Measurements from ENCODE around the gene BRSK1. TPM values are rescaled to one million over a fixed set of nuclear protein-coding genes. Genes with fewer than 3 reads are reported as not detected.

BRSK1 gene
- total RNA-seq, 1 donor, result 3.5 TPM

DNA sequence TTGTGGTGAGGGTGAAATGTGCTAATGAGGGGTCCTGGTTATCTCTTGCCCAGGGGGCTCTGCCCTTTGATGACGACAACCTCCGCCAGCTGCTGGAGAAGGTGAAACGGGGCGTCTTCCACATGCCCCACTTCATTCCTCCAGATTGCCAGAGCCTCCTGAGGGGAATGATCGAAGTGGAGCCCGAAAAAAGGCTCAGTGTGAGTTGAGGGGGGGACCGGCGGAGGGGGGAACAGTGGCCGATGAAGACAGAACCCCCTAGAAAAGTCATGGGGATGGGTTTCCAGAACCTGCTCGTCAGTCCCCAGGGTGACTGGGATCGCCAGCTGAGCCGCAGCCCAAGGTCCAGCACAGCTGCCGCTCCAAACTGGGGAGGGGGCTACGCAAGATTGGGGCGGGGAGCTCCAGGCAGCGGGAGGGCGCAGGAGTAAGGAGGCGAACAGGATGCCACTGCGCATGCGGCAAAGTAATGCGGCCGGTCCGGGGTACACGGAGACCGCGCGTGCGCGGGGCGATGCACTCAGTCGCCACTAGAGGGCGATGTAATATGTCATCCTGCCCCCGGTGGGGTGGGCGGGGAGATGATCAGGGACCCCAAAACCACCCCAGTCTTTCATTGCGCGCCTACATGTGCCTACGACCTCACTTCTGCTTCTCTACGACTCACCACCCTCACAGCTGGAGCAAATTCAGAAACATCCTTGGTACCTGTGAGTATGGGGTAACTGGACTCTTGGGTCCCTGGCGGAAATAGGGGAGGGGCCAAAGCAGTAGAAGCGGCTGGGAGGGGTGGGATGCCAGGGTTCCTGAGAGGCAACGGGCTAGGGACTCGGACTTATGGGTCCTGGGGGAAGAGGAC lies 17.9 kb downstream of the BRSK1 start:
- peak; percentile 89 to 93 (median 89) for DNase-seq (ENCODE audit: low read depth in 2 of 3, low spot score in 2 of 3)

DNA sequence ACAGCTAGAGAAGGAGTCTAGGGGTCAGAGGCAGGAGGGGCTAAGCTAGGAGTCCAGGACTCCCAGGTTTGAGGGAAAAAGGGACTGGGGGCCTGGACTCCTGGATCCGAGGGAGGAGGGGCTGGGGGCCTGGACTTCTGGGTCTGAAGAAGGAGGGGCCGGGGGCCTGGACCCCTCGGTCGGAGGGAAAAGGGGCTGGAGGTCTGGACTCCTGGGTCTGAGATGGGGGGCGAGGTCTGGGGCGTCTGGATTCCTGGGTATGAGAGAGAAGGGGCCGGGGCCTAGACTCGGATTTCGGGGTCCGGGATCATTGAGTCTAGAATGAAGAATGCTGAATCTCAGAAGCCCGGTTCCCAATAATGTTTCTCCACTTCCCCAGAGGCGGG lies 18.5 kb downstream of the BRSK1 start:
- no peak for DNase-seq (ENCODE audit: low read depth in 2 of 3, low spot score in 2 of 3)

DNA sequence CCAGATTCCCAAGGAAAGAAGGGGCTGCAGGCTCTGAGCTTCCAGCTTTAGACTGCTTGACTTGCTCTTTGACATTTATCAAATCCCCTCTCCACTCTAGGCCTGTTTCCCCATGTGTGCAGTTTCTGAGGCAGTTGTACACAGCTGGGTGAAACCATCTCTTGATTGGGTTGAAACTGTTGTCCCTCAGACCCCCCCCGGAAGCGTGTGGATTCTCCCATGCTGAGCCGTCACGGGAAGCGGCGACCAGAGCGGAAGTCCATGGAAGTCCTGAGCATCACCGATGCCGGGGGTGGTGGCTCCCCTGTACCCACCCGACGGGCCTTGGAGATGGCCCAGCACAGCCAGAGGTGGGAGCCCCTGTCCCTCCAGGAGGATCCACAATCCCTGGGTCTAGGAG lies 19.7 kb downstream of the BRSK1 start:
- DNase-seq (ENCODE audit: low read depth in 2 of 3, low spot score in 2 of 3), result no peak

DNA sequence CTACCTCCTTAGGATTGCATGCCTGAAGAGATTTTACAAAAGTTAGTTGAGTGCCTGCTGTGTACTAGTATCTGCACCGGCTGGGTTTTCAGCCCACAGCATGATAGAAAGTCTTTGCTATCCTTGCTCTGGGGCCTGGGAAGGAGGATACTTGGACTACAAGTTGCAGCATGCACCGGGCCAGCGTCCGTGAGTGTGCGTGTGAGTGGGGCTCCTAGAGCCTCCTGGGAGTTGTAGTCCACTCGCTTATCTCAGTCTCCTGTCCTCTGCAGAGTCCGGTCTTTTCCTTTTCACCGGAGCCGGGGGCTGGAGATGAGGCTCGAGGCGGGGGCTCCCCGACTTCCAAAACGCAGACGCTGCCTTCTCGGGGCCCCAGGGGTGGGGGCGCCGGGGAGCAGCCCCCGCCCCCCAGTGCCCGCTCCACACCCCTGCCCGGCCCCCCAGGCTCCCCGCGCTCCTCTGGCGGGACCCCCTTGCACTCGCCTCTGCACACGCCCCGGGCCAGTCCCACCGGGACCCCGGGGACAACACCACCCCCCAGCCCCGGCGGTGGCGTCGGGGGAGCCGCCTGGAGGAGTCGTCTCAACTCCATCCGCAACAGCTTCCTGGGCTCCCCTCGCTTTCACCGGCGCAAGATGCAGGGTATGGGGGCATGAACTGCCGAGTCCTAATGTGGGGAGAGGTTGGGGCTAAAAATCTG lies 20.6 kb downstream of the BRSK1 start:
- DNase-seq (ENCODE audit: low read depth in 2 of 3, low spot score in 2 of 3), result no peak

DNA sequence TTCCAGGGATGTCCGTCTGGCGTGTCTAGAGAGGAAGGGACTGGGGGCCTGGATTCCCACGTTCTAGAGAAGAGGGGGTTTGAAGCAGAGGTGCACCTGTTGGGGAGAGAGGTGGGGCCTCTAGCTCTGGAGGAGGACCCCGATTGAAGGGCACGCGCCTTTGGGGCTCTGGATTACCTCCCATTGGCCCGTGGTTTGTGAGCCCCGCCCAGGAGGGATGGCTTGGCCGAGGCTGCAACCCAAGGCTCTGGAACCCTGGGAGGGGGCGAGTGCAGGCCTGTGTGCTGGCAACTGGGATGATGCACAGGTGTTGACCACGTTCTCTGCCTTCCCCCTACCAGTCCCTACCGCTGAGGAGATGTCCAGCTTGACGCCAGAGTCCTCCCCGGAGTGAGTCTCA lies 21.2 kb downstream of the BRSK1 start:
- DNase-seq (ENCODE audit: low read depth in 2 of 3, low spot score in 2 of 3), result no peak

DNA sequence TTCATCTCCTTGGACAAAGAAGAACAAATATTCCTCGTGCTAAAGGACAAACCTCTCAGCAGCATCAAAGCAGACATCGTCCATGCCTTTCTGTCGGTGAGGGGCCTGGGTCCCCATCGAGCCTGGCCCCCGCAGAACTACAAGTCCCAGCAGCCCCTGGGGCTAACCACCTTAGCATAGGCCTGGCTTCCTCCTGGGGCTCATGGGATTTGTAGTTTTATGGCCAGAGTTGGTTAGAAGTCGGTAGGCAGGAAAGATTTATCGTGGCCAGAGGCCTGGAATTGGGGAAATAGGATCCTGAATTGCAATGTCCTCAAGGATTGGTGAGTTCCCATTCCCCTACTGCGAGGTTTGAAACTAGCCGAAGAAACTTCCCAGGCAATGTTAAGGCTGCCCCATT lies 21.7 kb downstream of the BRSK1 start:
- DNase-seq (ENCODE audit: low read depth in 2 of 3, low spot score in 2 of 3), result peak in 2 of 3 donors; percentile 43 to 70

DNA sequence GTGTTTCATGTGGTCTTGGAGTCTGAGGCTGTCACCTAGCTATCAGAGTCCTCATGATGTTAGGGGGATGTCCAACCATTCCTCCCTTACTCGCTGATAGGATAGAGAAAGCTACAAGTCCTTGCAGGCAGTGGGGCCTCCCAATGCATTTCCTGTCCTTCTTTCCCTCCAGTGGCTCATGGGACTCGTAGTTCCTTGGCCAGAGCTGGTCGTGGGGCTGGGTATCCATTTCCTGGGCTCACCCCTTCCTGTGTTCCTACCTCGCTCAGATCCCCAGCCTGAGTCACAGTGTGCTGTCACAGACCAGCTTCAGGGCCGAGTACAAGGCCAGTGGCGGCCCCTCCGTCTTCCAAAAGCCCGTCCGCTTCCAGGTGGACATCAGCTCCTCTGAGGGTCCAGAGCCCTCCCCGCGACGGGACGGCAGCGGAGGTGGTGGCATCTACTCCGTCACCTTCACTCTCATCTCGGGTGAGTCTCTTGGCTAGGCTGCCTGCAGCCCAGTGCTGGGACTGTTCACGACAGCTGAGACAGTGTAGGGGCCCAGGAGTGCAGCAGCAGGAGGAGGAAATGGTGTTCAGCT lies 22.3 kb downstream of the BRSK1 start:
- no peak for DNase-seq (ENCODE audit: low read depth in 2 of 3, low spot score in 2 of 3)

DNA sequence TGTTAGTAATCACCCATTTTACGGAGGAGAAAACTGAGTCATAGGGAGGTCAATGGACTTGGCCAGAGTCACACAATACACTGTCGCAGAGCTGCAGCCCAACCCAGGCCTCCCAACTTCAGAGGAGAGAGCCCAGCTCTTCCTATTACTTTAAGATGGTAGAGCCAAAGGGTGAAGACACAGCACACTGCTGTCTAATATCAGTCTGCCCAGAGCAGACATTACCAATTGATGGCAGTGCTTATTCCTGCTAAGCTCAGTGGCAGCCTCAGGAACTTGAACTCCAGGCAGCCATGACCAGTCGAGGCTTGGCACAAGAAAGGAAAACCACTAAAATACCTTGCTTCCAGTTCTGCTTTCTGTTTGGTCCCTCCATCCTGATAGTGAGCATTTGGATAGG lies 22.9 kb downstream of the BRSK1 start:
- no peak for DNase-seq (ENCODE audit: low read depth in 2 of 3, low spot score in 2 of 3)

DNA sequence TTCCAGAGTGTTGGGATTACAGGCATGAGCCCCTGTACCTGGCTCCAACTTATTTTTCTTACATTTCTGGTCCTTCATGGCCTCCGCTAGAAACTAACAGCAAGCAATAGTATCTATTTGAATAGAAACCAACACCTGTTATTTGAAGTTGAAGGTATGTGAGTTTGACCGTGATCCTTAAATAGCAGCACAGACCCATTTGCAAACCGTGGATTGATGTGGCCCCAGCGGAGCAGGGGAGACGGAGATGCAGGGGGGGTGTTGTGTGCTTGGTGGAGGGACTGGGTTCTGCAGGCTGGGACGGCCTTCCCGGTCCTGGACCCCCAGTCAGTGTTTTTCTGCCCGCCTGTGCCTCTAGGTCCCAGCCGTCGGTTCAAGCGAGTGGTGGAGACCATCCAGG lies 24.5 kb downstream of the BRSK1 start:
- no peak for DNase-seq (ENCODE audit: low read depth in 2 of 3, low spot score in 2 of 3)

DNA sequence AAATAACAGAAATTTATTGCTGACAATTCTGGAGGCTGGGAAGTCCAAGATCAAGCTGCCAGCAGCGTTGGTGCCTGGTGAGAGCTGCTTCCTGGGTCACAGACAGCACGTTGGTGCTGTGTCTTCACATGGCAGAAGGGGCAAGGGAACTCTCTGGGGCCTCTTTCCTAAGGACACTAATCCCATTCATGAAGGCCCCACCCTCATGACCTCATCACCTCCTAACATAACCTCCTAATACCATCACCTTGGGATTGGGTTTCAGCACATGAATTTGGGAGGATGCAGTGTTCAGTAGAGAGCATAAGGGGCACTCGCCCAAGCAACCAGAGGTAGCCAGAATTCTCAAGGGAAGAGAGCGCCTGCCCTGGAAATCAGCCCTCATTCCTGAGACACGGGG lies 25.7 kb downstream of the BRSK1 start:
- no peak for DNase-seq (ENCODE audit: low read depth in 2 of 3, low spot score in 2 of 3)

DNA sequence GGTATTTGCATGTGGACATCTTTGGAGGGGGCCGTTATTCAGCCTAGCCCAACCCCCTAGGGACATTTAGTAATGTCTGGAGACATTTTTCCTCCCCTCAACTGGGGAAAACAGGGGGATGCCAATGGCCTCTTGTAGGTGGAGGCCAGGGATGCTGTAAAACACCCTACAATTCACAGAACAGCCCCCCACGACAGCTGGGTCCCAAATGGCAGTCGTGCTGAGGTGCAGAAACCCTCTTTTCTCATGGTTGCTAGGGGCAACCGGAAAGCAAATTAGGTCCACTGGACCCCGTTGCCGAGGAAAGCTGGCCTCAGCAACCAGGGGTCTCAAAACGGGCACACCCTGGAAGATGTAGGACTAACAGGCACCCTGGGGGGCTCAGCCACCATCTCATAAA lies 26.7 kb downstream of the BRSK1 start:
- no peak for DNase-seq (ENCODE audit: low read depth in 2 of 3, low spot score in 2 of 3)

DNA sequence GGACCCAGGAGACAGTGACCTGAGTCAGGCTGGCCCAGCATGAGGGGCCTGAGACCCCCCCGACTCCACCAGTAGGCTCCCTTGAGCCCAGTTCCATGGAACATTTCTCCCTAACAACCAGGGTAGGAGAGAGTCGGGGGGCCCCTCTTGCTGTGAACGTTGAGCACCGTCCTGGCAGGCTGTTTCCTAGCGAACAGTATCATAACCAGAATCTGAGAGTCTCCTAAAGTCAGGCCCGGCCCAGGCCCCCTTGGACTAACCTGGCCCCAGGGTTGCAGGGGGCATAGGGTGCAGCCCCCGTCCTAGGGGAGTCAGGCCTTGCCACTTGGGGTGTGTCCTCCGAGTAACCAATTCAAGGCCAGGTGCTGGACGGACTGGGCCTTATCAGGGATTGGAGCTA lies 27.6 kb downstream of the BRSK1 start:
- DNase-seq (ENCODE audit: low read depth in 2 of 3, low spot score in 2 of 3), result no peak

DNA sequence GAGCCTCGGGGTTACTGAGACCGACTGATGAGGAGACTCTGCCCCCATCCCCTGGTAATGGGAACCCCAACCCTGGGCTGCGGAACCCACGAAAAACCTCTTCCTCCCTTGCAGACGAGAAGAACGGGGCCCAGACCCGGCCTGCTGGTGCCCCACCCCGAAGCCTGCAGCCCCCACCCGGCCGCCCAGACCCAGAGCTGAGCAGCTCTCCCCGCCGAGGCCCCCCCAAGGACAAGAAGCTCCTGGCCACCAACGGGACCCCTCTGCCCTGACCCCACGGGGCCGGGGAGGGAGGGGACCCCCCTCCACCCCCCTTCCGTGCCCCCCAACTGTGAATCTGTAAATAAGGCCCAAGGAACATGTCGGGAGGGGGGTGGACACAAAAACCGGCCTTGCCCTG lies 28.0 kb downstream of the BRSK1 start:
- no peak for DNase-seq (ENCODE audit: low read depth in 2 of 3, low spot score in 2 of 3)

DNA sequence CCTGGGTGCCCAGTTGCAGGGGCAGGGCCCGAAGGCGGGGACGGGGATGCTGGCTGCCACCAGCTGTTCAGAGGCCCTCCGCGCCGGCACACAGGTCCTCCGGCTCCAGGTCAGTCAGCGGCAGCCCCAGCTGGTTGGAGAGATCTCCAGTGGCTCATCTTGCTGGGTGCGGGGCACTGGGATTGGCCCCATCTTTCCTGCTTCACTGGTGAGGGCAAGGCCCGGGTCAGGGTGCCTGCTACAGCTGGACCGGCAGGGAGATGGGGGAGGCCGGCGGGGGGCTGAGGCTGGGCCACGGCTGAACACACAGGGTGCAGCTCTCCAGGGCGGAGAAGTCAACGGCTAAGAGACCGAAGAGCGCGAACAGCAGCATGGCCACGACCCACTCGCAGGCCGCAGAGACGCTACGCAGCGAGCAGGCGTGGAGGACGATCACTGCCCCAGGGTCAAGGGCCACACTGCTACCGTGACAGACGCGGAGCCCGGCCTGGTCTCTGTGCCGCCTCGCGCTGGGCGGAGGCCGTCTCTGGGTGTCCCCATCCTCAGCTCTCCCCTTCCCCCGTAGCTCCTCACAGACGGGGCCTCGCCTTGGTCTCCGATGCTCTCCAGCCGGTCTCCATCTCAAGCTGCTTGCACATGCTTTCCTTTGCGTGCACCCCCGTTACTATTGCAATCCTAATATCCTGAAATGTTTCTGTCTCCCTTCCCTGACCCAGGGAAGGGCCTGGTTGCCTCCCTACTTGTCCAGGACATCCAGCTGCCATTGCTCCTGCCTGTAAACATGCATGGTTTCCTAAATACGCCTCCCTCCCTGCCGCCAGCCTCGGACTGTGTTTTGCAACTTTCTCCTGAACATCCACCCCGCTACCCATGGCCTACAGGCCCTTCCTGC lies 29.1 kb downstream of the BRSK1 start:
- no peak for DNase-seq (ENCODE audit: low read depth in 2 of 3, low spot score in 2 of 3)

DNA sequence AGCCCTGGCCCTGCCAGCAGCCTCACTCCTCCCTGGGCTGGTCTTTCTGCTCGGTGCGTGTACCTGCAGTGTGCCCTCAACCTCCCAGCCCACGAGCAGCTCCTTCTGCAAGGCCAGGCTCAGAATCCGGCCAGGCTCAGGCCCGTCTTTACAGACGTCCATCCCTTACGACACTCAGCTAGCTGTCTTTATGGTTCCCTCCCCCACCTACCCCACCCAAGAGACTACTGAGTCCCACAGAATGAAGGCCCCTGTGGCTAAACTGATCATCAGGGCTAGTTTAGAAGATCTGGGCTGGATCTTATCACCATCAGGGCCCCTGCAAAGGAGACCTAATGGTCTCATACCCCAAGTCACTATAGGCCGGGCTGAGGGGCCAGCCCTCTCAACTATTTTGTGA lies 30.6 kb downstream of the BRSK1 start:
- DNase-seq (ENCODE audit: low read depth in 2 of 3, low spot score in 2 of 3), result no peak

DNA sequence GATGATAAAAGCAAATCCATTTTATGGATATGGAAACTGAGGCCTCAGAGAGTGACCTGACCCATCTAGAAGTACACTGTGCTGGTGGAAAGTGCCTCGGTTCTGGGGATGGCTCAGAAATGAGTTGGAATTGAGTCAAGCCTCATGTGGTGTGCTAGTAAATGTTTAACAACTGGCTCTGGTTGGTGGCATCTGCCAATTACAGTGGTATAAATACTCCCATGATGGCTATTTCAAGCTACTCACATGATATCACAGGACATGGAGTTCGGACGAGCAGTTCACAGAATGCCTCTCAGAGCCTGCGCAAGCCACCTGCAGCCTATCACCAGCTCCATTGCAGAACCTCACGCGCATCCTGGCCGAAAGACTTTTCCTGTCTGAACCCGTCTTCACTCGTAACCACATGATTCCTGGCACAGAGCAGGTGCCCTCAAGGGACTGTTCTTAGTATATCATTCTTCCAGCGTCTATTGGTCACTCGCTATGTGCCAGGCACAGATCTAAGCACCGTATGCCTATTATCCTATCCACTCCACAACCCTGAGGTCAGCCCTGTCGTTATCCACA lies 32.2 kb downstream of the BRSK1 start:
- DNase-seq (ENCODE audit: low read depth in 2 of 3, low spot score in 2 of 3), result no peak

DNA sequence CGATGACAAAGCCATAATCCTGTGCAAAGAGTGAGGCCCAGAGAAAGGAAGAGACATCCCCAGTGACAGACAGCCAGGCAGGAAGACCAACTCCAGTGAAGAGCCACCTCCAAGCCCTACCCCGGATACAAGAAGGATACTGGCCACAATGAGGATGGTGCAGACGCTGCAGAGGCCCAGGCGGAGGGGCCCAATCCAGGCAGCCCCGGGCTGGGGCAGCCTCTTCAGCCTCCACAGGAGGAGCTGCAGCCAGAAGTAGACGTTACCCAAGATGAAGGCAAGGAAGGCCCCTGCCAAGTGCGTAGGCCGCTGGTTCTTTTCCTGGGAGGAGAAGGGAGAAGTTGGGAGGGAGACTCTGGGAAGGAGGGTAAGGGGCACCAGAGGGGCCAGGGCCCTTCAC lies 32.8 kb downstream of the BRSK1 start:
- no peak for DNase-seq (ENCODE audit: low read depth in 2 of 3, low spot score in 2 of 3)

DNA sequence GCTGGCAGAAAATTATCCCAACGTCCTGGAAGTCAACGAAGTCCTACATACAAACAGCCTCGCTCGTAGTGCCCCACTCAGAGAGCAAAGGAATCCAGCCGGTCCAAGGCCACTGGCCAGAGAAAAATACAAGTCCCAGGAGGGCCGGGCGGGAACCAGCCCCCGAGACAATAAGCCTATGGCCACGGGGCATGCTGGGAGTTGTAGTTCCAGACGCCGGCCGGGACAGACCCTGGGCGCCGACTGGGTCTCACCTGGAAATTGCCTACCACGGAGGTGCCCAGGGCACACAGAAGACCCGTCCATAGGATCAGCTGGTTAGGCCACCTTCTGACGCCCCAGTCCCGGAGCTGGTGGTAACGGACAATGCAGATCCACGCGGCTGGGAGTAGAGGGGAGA lies 36.0 kb downstream of the BRSK1 start:
- peak in 1 of 3 donors; percentile 22 for DNase-seq (ENCODE audit: low read depth in 2 of 3, low spot score in 2 of 3)

DNA sequence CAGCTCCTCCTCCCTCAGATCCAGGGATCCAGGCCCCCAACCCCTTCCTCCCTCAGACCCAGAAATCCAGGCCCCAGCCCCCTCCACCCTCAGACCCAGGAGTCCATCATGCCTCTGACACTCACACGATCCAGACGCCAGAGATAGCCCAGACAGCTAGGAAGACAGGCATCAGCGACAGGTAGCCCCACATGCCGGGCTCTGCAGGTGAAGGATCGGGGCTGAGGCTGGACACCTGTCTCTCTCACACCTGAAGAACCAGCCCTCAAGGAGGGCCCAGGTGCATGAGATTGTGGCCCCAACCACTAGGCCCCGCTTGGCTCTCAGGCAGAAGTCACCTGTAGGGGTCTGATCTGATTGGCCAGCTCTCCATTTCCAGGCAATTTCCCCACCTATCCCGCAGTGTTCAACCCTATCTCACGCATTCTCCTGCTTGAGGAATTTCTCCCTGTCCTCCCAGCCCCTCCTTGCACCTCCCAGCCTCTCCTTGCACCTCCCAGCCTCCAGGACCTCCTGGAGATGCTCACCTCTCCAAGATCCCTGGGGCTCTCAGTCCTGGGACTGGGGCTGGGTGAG lies 37.1 kb downstream of the BRSK1 start:
- no peak for DNase-seq (ENCODE audit: low read depth in 2 of 3, low spot score in 2 of 3)

DNA sequence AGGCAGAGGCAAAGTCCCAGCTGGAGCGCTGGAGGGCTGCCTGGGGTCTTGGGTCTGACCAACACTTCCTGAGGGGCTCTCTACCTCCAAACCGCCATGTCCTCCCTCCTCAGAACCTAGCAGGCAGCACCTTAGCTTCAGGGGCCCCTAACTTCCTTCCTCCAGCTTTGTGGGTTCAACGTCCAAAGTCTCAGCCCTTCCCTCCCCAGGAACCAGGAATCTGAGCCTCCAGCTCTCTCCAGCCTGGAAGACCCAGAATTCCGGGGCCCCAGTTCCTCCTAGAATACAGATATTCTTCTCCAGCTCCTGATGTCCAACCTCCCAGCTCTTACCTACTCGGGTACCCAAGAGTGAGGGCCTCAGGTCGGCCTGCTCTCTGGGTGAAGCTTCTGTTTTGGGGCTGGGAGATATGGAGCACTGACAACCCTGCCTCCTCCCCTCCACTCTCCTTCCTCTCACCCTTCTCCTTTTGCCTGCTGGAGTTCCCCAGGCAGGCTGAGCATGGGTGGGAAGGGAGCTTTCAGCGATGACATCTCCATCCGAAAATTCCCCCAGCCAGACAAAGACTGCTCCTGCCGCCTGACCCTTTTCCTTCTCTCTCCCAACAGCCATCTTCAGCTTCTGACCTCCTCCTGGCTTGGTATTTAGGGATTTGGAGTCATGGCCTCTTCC lies 37.8 kb downstream of the BRSK1 start:
- peak in 1 of 3 donors; percentile 14 for DNase-seq (ENCODE audit: low read depth in 2 of 3, low spot score in 2 of 3)
